ENCODE results near the gene SIPA1L3. TPM values are rescaled to one million over a fixed set of nuclear protein-coding genes. Genes with fewer than 3 reads are reported as not detected.

Gene SIPA1L3
- total and polyA plus RNA-seq, 8 donors: 19.7 to 44.8 (median 25.8) TPM

DNA sequence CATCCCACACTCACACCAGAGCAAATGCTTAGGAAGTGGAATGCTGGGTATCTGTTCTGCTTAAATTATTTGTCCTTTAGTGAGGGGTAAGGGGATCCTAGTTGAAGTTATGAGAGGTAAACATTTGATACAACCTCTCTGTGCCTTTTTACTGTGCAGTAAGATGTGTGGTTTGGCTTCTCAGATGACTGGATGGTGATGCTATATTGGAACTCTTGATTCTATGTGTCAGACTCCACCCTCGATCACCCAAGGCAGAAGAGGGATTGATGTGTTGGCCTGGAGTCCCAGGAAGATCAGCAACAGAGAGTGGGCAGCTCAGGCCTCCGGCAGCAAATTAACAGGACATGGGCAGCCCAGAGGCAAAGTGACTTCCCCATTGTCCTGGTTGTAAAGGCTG is 66.7 kb downstream of the SIPA1L3 start:
- intact Hi-C loops (cut with DNase I): no loop called here
- DNase-seq: peak in 1 of 6 donors; percentile 6
- ATAC-seq: no peak
- Histone ChIP-seq H3K4me1 (no peaks in the 10 kb centered on the region), H3K27me3 (no peaks in the 10 kb centered on the region), H3K9me3 (no peaks in the 10 kb centered on the region), H3K27ac (no peak overlapping the region), H3K36me3 (no peaks in the 10 kb centered on the region), H3K4me3 (no peak overlapping the region)
- FAIRE-seq: no peak
- TF ChIP-seq, protein P1, sequence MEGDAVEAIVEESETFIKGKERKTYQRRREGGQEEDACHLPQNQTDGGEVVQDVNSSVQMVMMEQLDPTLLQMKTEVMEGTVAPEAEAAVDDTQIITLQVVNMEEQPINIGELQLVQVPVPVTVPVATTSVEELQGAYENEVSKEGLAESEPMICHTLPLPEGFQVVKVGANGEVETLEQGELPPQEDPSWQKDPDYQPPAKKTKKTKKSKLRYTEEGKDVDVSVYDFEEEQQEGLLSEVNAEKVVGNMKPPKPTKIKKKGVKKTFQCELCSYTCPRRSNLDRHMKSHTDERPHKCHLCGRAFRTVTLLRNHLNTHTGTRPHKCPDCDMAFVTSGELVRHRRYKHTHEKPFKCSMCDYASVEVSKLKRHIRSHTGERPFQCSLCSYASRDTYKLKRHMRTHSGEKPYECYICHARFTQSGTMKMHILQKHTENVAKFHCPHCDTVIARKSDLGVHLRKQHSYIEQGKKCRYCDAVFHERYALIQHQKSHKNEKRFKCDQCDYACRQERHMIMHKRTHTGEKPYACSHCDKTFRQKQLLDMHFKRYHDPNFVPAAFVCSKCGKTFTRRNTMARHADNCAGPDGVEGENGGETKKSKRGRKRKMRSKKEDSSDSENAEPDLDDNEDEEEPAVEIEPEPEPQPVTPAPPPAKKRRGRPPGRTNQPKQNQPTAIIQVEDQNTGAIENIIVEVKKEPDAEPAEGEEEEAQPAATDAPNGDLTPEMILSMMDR (IDR thresholded peaks at IDR 0.05): no peak
- 92 to 94% methylated on average over 2 of the region's 2 CpGs for WGBS, 2 donors

DNA sequence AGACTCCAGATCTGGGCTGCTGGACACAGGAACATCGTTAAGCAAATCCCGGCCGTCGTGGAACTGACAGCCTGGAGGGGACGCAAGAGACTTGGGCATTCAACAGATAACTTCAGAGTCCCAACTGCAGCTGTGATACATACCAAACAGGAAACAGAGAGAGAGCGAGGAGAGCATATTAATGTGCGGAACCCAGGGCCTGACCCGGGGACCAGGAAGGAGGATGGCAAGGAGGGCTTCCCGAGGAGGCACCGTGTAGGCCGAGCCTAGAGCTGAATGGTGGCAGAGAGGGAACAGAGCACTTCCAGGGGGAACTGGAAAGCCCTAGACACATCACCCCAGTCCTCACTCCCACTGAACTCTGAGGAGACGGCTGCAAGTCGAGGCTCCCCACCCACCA is 68.1 kb downstream of the SIPA1L3 start:
- H3K27me3 ChIP-seq: no peaks in the 10 kb centered on the region
- H3K36me3 ChIP-seq: no peaks in the 10 kb centered on the region
- TF ChIP-seq, protein P1 (IDR thresholded peaks at IDR 0.05): no peak
- intact Hi-C loops (cut with DNase I): no loop called here
- no peak for ATAC-seq
- peaks cover 0 to 5% (median 0%) of the 10 kb centered on the region in 3 donors for H3K4me1 ChIP-seq
- H3K9me3 ChIP-seq: no peaks in the 10 kb centered on the region
- H3K27ac ChIP-seq: no peak overlapping the region
- DNase-seq: peak in 1 of 6 donors; percentile 41
- H3K4me3 ChIP-seq: no peak overlapping the region
- 92 to 93% methylated on average over 13 of the region's 13 CpGs for WGBS, 2 donors
- no peak for FAIRE-seq

DNA sequence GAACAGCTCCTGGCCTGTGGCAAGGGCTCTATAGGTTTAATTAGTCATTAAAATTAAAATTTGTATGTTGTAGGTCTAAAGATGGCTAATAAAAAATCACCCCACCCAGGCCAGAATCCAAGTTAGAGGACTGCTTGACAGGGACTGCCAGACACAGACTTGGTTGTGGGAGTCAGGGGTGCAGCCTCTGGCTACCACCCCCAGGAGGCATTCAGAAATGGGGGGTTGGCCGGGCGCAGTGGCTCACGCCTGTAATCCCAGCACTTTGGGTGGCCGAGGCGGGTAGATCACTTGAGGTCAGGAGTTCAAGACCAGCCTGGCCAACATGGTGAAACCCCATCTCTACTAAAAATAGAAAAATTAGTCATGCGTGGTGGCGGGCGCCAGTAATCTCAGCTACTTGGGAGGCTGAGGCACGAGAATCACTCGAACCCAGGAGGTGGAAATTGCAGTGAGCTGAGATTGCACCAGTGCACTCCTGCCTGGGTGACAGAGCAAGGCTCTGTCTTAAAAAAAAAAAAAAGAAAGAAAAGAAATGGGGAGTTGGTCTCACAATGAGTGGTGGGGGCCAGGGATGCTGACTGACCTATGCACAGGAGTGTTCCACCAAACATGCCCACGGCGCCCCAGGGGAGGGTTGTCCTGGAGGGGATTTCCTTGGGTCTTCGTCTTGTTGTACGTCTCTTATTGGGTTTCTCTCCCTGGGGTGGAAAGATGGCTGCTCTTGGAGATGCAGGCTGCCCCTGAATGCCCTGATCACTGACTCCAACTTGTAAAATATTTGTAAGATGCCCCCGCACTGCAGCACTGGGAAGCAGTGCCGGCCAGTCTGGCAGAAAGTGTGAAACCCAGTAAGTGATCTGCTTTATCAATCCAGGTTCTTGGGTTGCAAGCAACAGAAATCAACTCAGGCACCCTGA is 68.8 kb downstream of the SIPA1L3 start:
- WGBS, 2 donors: 96 to 97% methylated on average over 16 of the region's 16 CpGs
- peak in 1 of 6 donors; percentile 43 for DNase-seq
- intact Hi-C loops (cut with DNase I): no loop called here
- Histone ChIP-seq H3K36me3 (no peaks in the 10 kb centered on the region), H3K27ac (no peak overlapping the region), H3K9me3 (no peaks in the 10 kb centered on the region), H3K4me1 (peaks cover 0 to 5% (median 0%) of the 10 kb centered on the region in 3 donors), H3K4me3 (no peak overlapping the region), H3K27me3 (no peaks in the 10 kb centered on the region)
- TF ChIP-seq, protein P1 (IDR thresholded peaks at IDR 0.05): no peak
- no peak for ATAC-seq
- no peak for FAIRE-seq

DNA sequence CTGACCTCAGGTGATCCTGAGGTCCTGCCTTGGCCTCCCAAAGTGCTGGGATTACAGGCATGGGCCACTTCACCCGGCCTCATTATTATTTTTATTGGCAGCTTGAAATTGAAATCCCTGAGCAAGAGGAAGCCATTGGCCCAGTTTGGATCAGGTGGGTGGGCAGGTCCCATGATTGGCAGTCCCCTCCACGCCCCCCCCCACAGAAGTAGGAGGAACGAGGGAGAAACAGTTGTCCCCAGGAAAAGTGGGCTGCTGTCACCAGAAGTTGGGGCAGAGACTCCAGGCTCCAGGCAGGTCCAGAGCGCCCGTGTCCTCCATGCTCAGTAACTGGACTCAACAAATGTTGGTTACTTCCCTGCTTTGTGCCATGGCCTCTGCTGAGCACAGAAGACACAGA is 70.4 kb downstream of the SIPA1L3 start:
- ATAC-seq: no peak
- no peak overlapping the region for H3K27ac ChIP-seq
- WGBS, 2 donors: 82 to 84% methylated on average over 5 of the region's 5 CpGs
- H3K9me3 ChIP-seq: no peaks in the 10 kb centered on the region
- H3K36me3 ChIP-seq: no peaks in the 10 kb centered on the region
- no peak for FAIRE-seq
- H3K4me1 ChIP-seq: peaks cover 6 to 17% (median 8%) of the 10 kb centered on the region in 3 donors
- intact Hi-C loops (cut with DNase I): no loop called here
- no peak overlapping the region for H3K4me3 ChIP-seq
- H3K27me3 ChIP-seq: no peaks in the 10 kb centered on the region
- DNase-seq: peak in 1 of 6 donors; percentile 28
- TF ChIP-seq, protein P1 (IDR thresholded peaks at IDR 0.05): no peak

DNA sequence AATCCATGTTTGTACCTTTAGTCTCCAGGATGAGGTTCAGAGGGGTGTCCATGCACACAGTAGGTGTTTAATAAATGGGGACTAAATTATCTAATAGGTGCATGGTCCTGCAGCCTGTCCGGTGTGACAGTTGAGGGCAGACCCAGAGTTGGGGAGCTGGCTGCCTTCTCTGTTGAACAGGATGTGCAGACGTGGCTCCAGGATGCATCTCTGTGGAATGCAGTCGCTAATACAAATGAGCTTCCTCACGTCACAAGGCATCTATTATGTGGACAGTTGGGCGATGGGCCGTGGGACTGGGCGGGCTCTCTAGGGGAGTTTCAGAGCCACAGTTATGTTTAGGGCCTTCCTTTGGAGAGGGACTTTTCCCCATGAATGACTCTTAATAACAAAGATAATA is 71.0 kb downstream of the SIPA1L3 start:
- Histone ChIP-seq H3K36me3 (no peaks in the 10 kb centered on the region), H3K27me3 (no peaks in the 10 kb centered on the region), H3K4me1 (peaks cover 6 to 17% (median 8%) of the 10 kb centered on the region in 3 donors), H3K9me3 (no peaks in the 10 kb centered on the region), H3K27ac (no peak overlapping the region), H3K4me3 (no peak overlapping the region)
- DNase-seq (peak in 1 of 6 donors; percentile 15), ATAC-seq (no peak), FAIRE-seq (no peak)
- intact Hi-C loops (cut with DNase I): no loop called here
- WGBS, 2 donors: 80 to 88% methylated on average over 7 of the region's 7 CpGs
- TF ChIP-seq, protein P1 (IDR thresholded peaks at IDR 0.05): no peak

All from pancreas (tissue), 10 donors.